GM10266 (cell line): ENCODE data around the gene ASTN1.

ENCODE experiments used
- DNase-seq: peaks from one replicate; pipeline ENCODE4 v3.0.0; 2012; ENCODE audit errors: extremely low spot score
- CTCF ChIP-seq: IDR thresholded peaks from 2 replicates; pipeline ENCODE4 v1.5.1; 2012; ENCODE audit warnings: mild to moderate bottlenecking, low read depth; ENCODE audit not compliant: control insufficient read depth, insufficient read depth; ENCODE audit errors: missing control alignments

ASTN1 gene

GRCh38 chr1:177021687-177022086 lies 142.8 kb downstream of the ASTN1 start:
- no peak for DNase-seq
- no peak for TF ChIP-seq CTCF

GRCh38 chr1:177020851-177021589 lies 143.5 kb downstream of the ASTN1 start:
- no peak for DNase-seq
- TF ChIP-seq CTCF, result no peak

- no peak for TF ChIP-seq CTCF
- no peak for DNase-seq
These were observed 147.1 kb downstream of the ASTN1 start for GRCh38 chr1:177017287-177017852.

GRCh38 chr1:177014325-177014724 lies 150.2 kb downstream of the ASTN1 start:
- no peak for TF ChIP-seq CTCF
- no peak for DNase-seq

- no peak for DNase-seq
- no peak for TF ChIP-seq CTCF
These were observed 152.1 kb downstream of the ASTN1 start for GRCh38 chr1:177012342-177012925.

GRCh38 chr1:177011508-177011907 lies 153.0 kb downstream of the ASTN1 start:
- no peak for TF ChIP-seq CTCF

More at GRCh38 chr1:177011508-177011907, 153.0 kb downstream of the ASTN1 start:
- no peak for DNase-seq
